Midbrain (tissue), 1 donor: Measurements from ENCODE around the gene DAPK2.

Experiments
- DNase-seq: peaks from one replicate; lab custom pipeline; 2025; lab: John Stamatoyannopoulos, UW

DAPK2 gene

DNA sequence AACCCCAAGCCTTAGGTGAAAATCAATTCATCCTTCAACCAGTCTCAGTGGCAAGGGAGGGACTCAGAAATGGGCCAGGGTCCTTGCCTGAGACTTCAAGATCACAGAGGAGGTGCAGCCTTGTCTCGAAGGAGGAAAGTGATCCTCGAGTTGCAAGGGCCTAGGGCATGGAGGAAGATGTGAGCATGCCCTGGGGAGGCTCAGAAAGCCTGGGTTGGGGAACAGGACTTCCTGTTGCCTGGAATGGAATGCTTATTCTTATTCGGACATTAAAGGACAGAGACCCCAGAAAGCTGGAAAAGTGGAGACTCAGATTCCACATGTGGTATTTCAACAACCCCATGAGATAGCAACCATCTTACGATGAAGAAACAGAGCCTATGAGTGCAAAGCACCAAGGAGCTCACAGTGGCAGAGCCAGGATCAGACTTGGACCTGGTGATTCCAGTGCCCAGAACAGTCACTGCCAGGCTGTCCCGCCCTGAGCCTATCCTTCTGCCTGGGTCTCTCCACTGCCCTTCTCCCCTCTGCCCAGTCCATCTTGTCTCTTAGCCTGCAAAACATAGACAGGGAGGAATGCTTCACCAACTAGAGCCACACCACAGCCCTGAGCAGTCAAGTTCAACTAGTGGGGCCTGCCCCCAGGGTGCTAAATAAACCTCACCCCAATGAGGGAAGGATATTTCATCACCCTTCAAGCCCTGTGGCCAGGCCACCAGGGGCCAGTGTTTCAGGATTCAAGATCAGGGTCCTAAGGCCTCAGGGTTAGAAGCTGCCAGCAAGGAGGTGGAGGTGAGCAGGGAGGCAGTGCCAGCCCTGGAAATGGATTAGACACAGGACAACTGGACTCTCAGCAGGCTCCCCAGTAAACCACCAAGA is 21.9 kb downstream of the DAPK2 start:
- DNase-seq, result no peak

DNA sequence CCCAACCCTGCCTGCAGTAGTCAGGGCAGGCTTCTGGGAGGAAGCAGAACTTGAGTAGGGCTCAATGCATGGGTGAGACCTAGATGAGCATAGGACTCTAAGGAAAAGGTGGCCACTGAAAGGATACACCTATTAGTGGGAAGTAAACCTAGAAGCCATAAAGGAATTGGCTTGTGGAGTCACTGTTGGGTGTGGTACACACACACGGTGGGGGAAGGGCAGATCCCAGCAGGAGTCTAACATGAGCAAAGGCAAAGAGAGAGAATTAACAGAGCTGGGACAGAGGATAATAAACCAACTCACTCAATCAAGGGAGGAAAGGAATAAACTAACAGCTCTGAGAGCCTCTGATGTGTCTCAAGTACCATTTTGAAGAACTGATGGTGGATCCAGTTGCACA is 23.1 kb downstream of the DAPK2 start:
- no peak for DNase-seq

DNA sequence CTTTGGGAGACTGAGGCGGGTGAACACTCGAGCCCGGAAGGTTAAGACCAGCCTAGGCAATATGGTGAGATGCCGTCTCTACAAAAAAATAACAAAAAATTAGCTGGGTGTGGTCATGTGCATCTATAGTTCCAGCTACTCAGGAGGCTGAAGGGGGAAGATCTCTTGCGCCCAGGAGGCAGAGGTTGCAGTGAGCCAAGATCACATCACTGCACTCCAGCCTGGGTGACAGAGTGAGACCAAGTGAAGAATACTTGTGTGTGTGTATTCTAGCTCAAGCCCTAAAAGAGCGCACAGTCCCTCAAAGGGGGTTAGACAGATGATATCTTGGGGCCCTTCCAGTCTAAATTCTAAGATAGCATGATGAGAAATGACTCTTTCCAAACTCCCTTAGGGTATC is 23.7 kb downstream of the DAPK2 start:
- no peak for DNase-seq

DNA sequence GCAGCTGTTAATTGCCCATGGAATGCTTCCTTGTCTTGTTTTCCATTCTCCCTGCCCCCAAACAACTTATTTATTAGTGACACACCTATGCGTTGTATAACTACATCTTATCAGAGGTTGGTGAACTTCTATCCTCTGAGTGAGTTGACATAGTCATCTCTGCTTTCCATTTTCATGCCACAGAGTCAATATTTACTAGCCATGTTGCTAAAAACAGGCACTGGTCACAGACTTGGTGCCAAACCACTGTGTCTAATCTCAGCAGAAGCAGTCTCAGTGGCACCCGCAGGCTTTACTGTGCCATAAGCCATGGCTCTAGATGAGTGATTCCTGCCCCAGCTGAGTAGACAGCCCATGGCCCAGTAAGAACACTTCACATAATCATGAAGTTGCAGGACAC is 26.5 kb downstream of the DAPK2 start:
- DNase-seq, result no peak

DNA sequence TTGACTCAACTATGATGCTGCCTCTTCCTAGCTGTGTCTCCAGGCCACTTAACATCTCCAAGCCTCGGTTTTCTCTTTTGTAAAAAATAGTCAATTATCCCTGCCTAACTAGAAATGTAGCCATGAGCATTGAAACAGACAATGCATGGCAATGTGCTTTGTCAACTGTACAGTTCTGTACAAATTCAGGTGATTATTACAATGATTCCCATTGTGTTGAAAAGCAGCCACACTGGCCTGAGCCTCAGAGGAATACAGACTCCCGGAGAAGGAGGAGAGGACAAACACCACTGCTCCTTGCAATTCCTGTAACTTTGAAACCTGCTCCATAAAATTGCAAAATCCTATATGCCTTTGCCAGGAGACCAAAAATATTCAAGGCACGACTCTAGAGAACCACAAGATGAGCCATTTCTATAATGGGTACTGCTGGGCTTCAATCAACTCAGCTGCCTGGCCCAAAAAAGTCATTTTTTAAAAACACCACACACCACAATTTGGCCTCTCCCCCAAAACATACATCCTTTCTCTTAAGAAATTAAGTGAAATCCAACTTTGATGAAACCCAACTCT is 28.6 kb downstream of the DAPK2 start:
- DNase-seq, result no peak

DNA sequence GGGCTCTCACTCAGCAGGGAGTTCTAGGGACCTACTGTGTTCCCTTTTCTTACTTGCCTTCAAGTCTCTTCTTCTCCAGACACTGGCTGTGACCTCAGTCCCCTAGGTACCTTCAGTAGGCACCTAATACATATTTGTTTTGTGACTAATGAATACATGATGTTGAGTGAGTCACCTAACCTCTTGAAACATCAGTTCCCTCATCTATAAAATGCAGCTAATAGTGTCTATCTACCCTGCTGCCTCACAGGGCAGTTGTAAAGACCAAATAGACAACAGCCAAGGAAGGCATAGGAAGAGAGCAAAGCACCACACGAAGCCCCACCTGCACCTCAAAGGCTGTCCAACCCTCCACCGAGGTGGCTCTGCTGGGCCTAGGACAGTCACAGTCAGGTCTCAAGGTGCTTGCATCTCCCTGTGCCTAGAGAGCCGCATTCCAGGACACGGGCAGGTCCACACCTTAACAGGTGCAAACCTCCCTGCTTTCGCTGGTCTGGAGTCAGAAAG is 29.1 kb downstream of the DAPK2 start:
- DNase-seq, result no peak

DNA sequence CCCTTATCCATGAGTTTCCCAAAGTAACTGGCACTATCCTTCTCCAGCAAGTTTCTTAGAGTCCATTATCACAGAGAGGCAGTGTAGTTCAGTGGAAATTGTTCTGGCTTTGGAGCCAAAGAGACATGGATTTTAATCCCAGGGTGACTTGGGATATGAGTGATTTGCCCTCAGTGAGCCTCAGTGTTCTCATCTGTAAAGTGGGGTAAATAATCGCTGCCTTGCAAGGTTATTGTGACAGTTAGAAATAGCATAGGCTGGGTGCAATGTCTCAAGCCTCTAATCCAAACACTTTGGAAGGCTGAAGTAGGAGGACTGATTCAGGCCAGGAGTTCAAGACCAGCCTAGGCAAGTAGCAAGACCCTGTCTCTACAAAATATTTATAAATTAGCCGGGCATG is 30.0 kb downstream of the DAPK2 start:
- DNase-seq, result no peak

DNA sequence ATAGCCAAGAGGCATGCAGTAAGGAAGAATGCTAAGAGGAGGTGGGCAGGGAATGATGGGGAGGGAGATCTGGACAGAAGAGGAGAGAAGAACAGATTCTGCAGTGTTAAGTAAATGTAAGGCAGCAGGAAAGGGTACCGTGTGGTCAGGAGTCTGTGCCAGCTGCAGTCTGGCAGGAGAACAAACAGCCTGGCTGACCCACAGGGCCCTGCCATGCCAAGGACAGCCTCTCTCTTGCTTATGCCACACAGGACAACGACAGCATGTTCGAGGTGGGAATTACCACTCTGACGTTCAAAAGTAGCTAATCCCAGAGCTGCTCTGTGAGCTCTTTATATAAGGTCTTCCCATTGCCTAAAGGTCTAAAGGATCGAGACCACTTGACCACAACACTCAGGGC is 31.3 kb downstream of the DAPK2 start:
- DNase-seq, result no peak

DNA sequence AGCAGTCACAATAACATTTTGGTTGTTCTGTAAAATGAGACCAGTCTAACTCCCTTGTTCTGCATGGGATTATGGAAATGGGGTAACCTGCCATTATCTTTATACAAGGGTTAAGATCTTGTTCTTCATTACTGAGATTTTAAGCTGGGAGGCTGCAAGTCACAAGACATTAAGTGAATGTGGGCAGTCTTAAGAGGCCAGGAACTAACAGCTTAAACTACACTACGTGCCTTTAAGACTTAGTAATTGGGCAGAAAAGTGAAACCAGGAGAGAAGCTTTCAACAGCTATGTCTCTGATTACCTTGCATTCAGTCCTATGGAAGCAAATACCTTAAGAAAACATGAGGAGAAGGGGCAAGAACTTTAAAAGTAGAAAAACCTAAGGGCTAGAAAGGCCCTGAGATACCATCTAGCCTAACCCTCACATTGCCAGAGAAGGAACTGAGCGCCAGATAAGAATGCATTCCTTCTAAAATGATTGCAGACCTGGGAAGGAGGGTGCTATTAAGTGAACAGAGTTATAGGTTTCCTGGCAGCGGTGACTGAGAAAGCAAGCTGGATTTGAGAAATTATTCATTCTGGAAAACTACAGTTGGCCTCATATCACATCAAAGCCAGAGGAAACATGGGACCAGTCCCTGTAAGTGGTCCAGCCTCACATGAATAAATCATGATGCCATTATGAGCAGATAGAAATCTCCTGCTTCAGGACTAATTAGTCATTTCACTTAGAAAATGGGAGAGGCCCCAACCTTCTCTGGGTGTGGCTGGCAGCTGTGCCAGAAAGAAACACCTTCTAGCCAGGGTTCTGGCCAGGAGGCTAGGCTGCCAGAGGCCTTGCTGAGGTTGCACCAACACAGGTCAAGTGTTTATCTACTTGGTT is 32.9 kb downstream of the DAPK2 start:
- no peak for DNase-seq

DNA sequence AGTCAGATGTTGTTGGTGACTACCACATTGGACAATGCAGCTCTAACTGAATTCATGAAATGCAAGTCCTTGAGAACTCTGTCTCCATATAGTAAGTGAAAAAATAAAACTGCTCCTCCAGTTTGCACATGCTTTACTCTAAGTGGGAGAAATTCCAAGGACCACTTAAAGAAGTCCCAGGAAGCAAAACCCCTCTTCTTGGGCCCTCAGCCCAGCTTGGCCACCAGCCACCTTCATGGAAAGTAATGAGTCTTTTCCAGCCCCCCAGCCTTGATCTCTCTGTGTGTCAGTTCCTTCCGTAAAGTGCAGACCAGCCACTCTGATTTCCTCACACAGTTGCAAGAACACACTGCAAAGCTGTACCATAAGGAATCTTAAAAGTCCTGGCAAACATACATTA is 34.5 kb downstream of the DAPK2 start:
- DNase-seq, result no peak

DNA sequence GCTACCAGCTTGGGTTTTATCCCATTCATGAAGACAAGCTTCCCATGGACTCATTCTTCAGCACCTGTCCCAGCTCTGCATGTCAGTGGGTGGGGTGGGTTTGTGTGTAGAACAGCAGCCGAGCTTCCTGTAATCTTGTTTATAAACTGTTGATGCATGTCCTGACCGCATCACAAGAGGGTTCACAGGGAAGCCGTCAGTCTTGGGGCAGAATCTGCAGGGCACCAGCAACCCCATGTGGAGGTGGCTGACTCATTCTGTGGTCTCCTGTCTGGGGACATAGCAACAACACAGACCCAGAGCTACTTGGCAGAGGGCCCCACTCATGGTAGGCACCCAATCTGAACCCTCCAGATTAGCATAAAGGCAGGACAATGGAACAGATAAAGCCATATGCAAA is 35.6 kb downstream of the DAPK2 start:
- DNase-seq, result no peak

DNA sequence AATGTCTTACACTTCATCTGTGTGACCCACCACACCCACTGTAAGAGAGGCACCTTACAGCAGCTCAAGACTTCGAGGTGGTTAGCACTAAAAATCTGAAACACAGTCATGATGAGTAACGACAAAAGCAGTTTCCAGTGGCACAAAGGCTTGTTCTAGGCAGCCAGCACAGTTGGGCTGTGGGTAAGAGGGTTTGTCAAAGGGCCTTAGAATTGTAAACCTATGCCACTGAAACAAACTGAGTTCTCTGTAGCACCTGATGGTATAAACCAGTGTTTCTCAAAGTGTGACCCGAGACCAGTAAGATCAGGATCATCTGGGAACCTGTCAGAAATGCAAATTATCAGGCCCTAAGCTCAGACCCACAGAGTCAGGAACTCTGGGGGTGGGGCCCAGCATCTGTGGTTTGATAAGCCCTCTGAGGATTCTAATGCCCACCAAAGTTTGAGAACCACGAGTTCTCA is 36.5 kb downstream of the DAPK2 start:
- DNase-seq, result no peak

DNA sequence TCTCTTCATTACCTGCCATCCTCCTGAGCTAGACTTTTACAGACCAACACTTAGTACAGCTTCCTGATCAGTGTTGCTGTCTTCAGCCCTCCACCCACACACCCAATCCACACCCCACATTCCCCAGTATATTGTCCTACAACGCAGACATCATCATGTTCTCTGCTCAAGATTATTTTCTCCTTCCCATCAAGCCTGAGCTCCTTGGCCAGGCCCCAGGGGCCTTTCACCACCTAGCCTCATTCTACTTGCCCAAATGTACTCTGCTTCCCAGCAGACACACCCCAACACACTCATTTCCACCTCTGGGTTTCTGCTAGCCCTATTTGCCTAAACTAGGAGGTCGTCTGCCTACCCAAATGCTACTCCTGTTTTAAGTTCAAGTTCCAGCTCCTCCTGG is 37.0 kb downstream of the DAPK2 start:
- DNase-seq, result no peak

DNA sequence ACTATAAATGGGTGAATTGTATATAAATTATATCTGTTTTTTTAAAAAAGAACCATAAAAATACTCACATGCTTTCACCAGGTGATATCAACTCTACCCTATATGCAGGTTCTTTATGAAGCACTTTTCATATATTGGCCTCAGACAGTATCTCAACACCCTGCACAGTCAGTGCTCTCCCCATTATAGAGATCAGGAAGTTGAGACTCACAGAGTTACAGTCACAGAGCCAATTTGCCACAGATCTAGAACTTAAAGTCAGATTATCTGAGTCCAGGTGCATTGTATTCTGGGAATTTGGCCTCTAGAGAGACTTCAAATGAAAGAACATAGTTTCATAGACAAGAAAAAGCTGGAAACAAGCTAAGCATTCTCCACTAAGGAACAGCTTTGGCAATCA is 38.1 kb downstream of the DAPK2 start:
- DNase-seq, result no peak

DNA sequence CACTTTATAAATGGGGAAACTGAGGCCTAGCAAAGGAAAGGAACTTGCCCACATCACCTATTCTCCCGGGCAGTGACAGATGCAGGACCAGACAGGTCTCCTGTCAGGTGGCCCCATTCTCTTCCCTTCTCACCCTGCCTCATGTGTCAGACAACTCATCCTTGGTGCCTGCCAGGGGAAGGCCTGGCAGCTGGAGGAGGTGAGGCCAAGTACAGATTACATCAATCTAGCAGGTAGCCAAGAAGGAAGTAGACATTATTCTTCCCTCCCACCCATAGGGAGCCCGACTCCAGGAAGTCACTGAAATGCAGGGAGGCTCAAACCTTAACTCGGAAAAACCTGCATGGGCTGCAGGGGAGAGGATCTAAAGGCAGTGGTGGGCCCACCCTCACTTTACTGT is 39.6 kb downstream of the DAPK2 start:
- DNase-seq, result no peak

DNA sequence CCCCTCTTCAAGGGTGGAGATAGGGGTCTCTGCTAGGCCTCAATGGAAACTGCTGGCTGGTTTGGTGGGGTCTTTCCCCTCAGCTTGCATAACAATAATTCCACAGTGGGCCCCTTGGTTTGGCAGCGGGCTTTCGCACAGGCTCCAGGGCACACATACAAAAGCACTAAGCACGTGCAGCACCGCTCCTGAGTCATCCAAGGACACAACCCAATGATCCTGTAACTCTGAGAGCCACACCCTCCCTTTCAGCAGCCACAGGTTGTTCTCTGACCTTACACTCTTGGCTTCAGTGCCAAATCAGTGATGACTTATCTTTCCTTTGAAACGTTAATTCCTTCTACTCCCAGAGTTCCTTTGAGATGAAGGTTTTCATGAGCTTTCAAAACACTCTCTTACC is 41.7 kb downstream of the DAPK2 start:
- no peak for DNase-seq

DNA sequence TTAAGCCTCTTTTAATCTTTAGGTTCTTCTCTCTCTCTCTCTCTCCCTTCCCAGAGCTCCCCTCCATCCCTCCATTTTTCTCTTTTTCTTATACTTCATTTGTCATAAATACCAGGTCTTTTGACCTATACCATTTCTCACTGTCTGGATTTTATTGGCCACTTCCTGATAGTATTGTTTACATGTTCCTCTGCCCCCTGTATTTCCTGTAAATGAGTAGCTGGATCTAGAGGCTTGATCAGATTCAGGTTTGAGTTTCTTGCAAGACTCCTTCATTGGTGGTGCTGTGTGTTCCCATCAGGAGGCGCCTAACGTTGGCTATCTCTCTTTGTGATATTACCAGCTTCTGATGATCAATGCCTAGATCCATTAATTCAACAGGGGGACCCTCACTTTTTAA is 42.2 kb downstream of the DAPK2 start:
- DNase-seq, result no peak

DNA sequence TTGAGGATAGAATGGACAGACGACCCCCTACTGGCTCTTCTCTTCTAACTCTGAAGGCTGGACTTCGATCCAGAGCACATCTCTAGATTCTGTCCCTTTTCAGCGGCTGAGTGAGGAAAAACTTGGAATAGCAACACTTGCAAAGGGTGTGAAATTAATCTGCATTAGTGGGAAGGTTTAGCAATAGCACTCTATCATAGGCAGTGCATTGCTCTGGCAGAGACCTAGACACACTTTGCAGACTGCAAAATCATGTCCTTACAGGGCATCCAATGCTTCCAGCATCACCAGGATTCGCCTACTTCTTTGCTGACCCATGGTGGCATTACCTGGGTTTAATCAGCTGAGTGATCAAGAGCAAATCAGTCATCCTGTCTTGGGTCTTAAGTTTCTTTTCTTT is 43.1 kb downstream of the DAPK2 start:
- DNase-seq, result no peak

DNA sequence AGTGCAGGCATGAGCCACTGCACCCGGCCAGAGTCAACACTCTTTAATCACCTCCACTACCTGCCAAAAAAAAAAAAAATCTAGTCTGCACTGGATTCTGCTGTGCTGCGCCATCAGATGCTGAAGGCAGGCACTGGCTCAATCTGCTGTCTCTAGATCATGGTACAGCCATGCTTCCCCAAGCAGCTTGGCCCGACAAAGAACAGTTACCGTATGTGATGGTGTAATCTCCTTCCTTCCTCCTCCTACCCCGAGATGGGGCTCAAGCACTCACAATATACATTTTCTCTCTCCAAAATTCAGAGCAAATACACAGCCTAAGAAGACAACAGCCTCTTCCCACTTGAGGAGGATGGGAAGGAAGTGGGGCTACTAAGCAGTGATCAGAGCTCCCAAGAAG is 45.1 kb downstream of the DAPK2 start:
- no peak for DNase-seq

DNA sequence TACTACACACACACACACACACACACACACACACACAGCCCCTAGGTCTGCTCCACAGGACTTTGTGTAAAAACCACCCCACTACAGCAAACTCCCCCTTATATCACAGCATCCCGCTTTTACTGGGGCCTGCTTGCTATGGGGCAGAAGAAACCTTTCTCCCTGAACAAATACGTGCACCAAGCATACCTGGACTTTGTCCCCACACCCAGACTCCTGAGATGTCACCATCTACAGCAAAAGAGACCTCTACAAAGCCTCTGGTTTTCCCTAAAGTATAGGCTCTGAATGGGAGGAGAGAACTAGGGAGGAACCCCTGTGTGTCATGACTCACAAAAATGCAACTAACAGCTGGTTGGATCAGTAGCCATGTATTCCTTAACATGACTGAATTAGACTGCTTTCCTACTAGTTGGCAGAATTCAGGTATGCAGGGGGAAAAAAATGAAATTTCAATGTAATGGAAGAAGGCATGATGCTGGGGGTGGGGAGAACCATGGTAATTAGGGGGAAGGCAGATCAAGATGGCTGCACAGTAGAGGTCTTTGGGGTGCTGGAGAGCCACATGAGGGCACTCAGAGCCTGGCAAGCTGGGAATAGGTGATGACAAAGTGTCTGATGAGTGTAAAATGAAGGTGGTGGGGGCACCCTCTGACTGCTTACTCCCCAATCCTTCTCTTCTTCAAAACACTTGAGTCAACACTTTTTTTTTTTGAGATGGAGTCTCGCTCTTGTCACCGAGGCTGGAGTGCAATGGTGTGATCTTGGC is 45.9 kb downstream of the DAPK2 start:
- no peak for DNase-seq

DNA sequence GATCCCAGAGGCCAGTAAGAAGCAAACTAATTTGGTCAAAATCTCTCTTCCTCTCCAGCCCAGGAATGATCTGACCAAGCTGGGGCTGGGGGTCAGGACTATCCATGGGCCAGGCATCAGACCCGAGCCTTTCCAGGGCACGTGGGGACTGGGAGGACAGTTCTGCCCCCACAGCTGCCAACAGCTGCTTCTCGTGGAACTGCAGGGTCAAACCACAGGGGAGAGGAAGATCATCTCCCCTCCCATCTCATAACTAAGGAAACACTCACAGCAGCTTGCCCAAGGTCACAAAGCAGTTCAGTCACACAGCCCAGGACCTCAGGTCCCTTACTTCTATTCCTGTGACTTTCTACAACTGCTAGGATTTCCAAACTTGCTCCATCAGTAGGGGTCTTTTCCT is 47.1 kb downstream of the DAPK2 start:
- no peak for DNase-seq

DNA sequence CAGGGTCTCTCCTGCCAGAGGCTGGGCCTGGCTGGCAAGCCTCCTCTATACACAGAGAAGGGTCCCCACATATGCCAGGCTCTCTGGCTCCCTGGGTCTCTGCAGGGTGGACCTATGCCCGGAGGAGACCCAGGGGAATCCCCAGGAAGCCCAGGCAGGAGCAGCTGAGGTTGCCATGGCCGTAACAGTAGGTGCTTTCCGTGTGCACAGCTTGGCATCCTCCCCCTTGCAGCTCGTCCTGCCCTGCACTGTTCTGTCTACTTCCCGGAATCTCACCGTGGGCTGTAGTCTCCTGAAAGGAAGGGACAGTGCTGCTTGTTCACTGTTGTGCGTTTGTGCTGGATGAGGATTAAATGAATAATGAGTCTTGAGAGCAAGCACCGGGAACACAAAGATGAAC is 47.8 kb downstream of the DAPK2 start:
- DNase-seq, result no peak
